Activated T-cell treated with anti-CD3 and anti-CD28 coated beads, Interleukin-2, amount 50 U/mL, for 4 hours (primary cell): ENCODE data around the gene LRP8. TPM values are rescaled to one million over a fixed set of nuclear protein-coding genes. Genes with fewer than 3 reads are reported as not detected.

ENCODE experiments used
- ATAC-seq, 2 donors: fragments of 200-7000 bp; cut with Tn5 transposase; one replicate each; pipeline ENCODE4 v1.10.0; 2021
- DNase-seq: peaks from one replicate; pipeline ENCODE4 v3.0.0-alpha.2; 2020
- H3K27me3 Mint-ChIP-seq: one replicate; pipeline ENCODE4 v1.8.0; 2021; ENCODE audit warnings: low read depth, mixed read lengths
- H3K36me3 Mint-ChIP-seq: one replicate; pipeline ENCODE4 v1.8.0; 2022; ENCODE audit warnings: mixed read lengths; ENCODE audit not compliant: insufficient read depth
- H3K4me1 Mint-ChIP-seq: one replicate; pipeline ENCODE4 v1.8.0; 2021; ENCODE audit warnings: low read depth, mixed read lengths
- H3K4me3 Mint-ChIP-seq: one replicate; pipeline ENCODE4 v1.8.0; 2021; ENCODE audit warnings: mild to moderate bottlenecking, moderate library complexity, mixed read lengths
- H3K9me3 Mint-ChIP-seq: one replicate; pipeline ENCODE4 v1.8.0; 2021; ENCODE audit warnings: mixed read lengths
- total RNA-seq, 3 donors: library from RNA; stranded (reverse); gene quantifications; one replicate each; pipeline ENCODE4 v1.2.1, GENCODE V29; 2021

The LRP8 gene
- total RNA-seq, 3 donors from 2014 or later = 53.1 to 58.0 (median 54.6) TPM

GRCh38 chr1:53275566-53275965 lies 52.3 kb downstream of the LRP8 start:
- no peak for ATAC-seq
- Mint-ChIP-seq H3K4me3 (no peak overlapping the region), H3K36me3 (peaks cover 27% of the 10 kb centered on the region), H3K9me3 (no peaks in the 10 kb centered on the region), H3K4me1 (no peaks in the 10 kb centered on the region), H3K27me3 (no peaks in the 10 kb centered on the region)
- DNase-seq = no peak

DNA sequence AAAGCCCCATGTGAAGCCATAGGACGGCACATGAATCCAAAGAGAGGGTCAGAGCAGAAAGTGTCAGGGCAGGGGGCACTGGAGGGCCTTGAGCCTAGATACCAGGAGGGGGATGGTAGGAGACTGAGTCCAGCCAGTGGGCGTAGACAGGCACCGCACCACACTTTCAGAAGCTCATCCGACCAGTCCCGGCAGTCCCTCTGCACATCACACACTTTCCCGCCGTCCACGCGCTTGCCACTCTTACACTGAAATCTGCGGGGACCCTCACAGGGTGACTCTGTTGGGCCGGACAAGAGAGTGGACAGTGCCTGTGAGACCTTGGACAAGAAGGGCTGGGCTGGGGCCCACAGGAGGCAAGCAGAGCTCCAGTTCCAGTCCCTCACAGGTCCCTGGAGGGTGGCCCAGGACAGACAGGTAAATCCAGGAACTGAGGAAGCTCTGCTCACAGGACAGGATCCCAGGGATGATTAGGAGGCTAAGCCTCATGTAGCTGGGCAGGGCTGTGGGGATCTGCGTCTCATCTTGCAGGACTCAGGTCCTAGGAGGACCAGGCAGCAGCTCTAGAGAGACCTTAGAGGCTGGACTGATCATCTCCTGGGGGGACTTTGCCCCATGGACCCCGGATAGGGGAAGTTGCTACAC lies 53.2 kb downstream of the LRP8 start:
- H3K9me3 Mint-ChIP-seq = no peaks in the 10 kb centered on the region
- no peaks in the 10 kb centered on the region for H3K27me3 Mint-ChIP-seq
- DNase-seq (no peak), ATAC-seq (no peak)
- peaks cover 31% of the 10 kb centered on the region for H3K36me3 Mint-ChIP-seq
- no peak overlapping the region for H3K4me3 Mint-ChIP-seq
- H3K4me1 Mint-ChIP-seq = no peaks in the 10 kb centered on the region

DNA sequence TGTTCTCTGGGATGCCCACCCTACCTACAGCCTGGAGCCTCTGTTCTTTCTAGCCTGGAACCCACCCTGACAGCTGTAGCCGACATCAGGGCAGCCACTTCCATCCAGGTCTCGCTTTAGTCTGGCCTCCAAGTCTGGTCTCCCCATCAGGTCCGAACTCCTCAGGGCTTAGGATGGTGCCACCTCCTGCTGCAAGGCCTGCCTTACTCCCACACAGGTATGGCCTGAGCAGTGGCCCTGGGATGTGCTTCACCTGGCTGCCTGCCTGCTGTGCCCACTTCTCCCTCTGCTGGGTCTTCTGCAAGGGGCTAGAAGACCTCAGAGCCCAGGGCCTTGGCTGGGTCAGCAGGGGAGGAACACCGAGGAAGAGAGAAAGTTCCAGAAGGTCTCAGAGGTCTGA lies 53.8 kb downstream of the LRP8 start:
- Mint-ChIP-seq H3K4me3 (no peak overlapping the region), H3K9me3 (no peaks in the 10 kb centered on the region), H3K36me3 (peaks cover 31% of the 10 kb centered on the region), H3K4me1 (no peaks in the 10 kb centered on the region), H3K27me3 (no peaks in the 10 kb centered on the region)
- no peak for ATAC-seq
- DNase-seq = no peak

DNA sequence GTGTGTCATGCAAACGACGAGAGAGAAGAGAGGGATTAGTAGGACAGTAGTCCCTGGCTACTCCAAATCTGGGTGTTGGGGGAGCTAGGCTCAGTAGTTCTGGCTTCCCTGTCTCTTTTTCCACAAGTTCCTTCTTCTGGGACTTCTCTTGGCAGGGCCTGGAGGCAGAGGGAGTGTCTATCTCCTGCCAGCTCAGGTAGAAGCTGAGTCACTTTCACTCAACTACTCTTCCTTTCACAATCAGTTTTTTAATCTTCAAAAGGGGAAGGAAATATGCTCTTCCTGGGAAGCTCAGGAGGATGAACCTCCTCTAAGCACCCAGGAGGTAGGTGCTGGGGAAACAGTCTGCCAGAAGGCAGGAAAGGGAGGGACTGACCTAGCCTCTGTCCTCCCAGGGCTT lies 54.3 kb downstream of the LRP8 start:
- no peak overlapping the region for H3K4me3 Mint-ChIP-seq
- no peaks in the 10 kb centered on the region for H3K27me3 Mint-ChIP-seq
- H3K36me3 Mint-ChIP-seq = peaks cover 31% of the 10 kb centered on the region
- DNase-seq (no peak), ATAC-seq (no peak)
- H3K9me3 Mint-ChIP-seq = no peaks in the 10 kb centered on the region
- H3K4me1 Mint-ChIP-seq = no peaks in the 10 kb centered on the region

GRCh38 chr1:53272349-53272748 lies 55.5 kb downstream of the LRP8 start:
- ATAC-seq (no peak), DNase-seq (no peak)
- H3K4me3 Mint-ChIP-seq = no peak overlapping the region
- no peaks in the 10 kb centered on the region for H3K27me3 Mint-ChIP-seq
- H3K4me1 Mint-ChIP-seq = no peaks in the 10 kb centered on the region
- H3K36me3 Mint-ChIP-seq = peaks cover 30% of the 10 kb centered on the region
- no peaks in the 10 kb centered on the region for H3K9me3 Mint-ChIP-seq

- Mint-ChIP-seq H3K27me3 (no peaks in the 10 kb centered on the region), H3K4me1 (no peaks in the 10 kb centered on the region), H3K9me3 (no peaks in the 10 kb centered on the region), H3K4me3 (no peak overlapping the region), H3K36me3 (peaks cover 34% of the 10 kb centered on the region)
- DNase-seq (no peak), ATAC-seq (no peak)
These were observed 56.3 kb downstream of the LRP8 start for GRCh38 chr1:53271446-53272090.

GRCh38 chr1:53270873-53271272 lies 57.0 kb downstream of the LRP8 start:
- no peaks in the 10 kb centered on the region for H3K4me1 Mint-ChIP-seq
- no peak overlapping the region for H3K4me3 Mint-ChIP-seq
- H3K9me3 Mint-ChIP-seq = no peaks in the 10 kb centered on the region
- no peaks in the 10 kb centered on the region for H3K27me3 Mint-ChIP-seq
- DNase-seq (no peak), ATAC-seq (no peak)
- H3K36me3 Mint-ChIP-seq = peaks cover 41% of the 10 kb centered on the region

DNA sequence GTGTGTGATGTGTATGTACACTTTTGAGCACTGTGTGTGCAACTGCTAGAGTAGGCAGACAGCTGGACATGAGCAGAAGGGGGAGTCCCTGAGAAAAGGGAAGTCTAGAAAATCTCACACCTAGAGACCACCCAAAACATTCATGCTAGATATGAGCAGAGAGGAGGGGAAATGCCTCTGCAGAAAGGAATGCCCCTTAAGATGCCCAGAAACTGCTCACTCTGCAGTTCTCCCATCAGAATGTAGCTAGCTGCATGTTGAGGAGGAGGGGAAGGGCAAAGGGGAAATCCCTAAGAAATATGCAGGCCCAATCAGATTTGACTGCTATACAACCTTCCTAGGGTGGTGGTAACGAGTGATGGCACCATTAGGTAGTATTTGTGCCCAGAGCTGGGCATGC lies 57.8 kb downstream of the LRP8 start:
- Mint-ChIP-seq H3K27me3 (no peaks in the 10 kb centered on the region), H3K4me1 (no peaks in the 10 kb centered on the region), H3K9me3 (no peaks in the 10 kb centered on the region), H3K4me3 (no peak overlapping the region), H3K36me3 (peaks cover 44% of the 10 kb centered on the region)
- ATAC-seq = no peak
- no peak for DNase-seq

DNA sequence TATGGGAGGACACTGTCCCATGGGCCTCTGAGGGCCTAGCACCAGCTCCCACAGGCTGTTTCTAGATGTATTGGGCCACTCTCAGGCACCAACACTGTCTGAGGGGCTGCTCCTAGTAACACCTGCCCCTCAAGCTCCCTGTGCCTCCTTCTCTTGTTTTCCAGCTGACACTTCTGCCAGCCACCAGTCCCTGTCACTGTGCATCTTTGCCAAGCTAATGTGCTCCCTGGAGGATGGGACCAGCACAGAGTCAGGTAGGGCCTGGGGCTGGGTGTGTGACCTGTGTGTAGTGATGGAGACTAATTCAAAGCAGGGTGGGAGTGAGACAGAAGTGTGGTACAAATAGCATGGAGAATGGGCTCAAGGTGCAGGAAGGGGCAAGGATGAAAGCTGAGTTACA lies 60.1 kb downstream of the LRP8 start:
- H3K9me3 Mint-ChIP-seq = no peaks in the 10 kb centered on the region
- H3K36me3 Mint-ChIP-seq = peaks cover 52% of the 10 kb centered on the region
- no peak for DNase-seq
- H3K27me3 Mint-ChIP-seq = no peaks in the 10 kb centered on the region
- no peaks in the 10 kb centered on the region for H3K4me1 Mint-ChIP-seq
- no peak overlapping the region for H3K4me3 Mint-ChIP-seq
- ATAC-seq = no peak

DNA sequence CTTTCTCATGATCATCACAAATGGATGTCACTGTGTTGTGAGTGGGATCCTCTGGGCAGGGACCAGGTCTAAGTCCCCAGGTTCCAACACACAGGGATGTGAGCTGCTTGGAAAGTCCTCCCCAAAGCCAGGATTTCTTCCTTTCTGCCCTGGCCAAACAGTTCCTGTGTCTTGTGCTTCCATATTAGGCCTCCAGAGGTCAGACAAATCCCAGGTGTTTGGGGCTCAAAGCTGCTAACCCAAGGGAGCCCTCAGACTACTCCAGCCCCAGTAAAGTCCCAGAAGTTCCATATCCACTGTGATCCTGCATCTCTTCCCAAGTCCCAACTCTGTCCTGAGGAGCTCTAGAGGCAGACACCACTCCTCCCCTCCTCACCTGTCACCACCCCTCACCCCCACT lies 61.8 kb downstream of the LRP8 start:
- no peak overlapping the region for H3K4me3 Mint-ChIP-seq
- no peak for ATAC-seq
- no peaks in the 10 kb centered on the region for H3K9me3 Mint-ChIP-seq
- H3K4me1 Mint-ChIP-seq = no peaks in the 10 kb centered on the region
- no peaks in the 10 kb centered on the region for H3K27me3 Mint-ChIP-seq
- no peak for DNase-seq
- peaks cover 54% of the 10 kb centered on the region for H3K36me3 Mint-ChIP-seq

DNA sequence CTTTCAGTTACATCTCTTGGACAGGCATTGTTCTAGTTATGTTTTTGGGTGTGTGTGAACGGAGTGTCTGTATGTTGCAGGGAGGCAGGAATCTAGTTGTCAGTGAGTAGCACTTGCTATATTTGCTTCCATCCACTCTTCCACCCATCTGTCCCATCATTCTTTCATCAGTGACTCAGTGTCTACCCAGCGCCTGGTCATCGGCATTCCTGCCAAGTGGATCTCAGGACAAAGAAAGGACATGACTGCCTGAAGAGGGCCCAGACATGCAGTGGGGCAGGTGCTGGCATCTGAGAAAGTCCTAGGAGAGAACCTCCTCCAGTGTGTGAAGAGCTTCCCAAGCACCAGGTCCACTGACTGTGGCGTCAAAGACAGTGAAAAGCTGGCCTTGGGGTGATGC lies 62.3 kb downstream of the LRP8 start:
- DNase-seq = no peak
- Mint-ChIP-seq H3K4me1 (no peaks in the 10 kb centered on the region), H3K4me3 (no peak overlapping the region), H3K9me3 (no peaks in the 10 kb centered on the region), H3K36me3 (peaks cover 55% of the 10 kb centered on the region), H3K27me3 (no peaks in the 10 kb centered on the region)
- ATAC-seq = no peak

GRCh38 chr1:53264048-53264447 lies 63.8 kb downstream of the LRP8 start:
- H3K9me3 Mint-ChIP-seq = no peaks in the 10 kb centered on the region
- peaks cover 61% of the 10 kb centered on the region for H3K36me3 Mint-ChIP-seq
- DNase-seq = no peak
- ATAC-seq = no peak
- H3K27me3 Mint-ChIP-seq = no peaks in the 10 kb centered on the region
- H3K4me3 Mint-ChIP-seq = no peak overlapping the region
- H3K4me1 Mint-ChIP-seq = no peaks in the 10 kb centered on the region

GRCh38 chr1:53262000-53262399 lies 65.9 kb downstream of the LRP8 start:
- DNase-seq = no peak
- peaks cover 65% of the 10 kb centered on the region for H3K36me3 Mint-ChIP-seq
- no peaks in the 10 kb centered on the region for H3K27me3 Mint-ChIP-seq
- no peaks in the 10 kb centered on the region for H3K9me3 Mint-ChIP-seq
- H3K4me1 Mint-ChIP-seq = no peaks in the 10 kb centered on the region
- no peak for ATAC-seq
- no peak overlapping the region for H3K4me3 Mint-ChIP-seq

- ATAC-seq = no peak
These were observed 67.1 kb downstream of the LRP8 start for GRCh38 chr1:53260631-53261247.

DNA sequence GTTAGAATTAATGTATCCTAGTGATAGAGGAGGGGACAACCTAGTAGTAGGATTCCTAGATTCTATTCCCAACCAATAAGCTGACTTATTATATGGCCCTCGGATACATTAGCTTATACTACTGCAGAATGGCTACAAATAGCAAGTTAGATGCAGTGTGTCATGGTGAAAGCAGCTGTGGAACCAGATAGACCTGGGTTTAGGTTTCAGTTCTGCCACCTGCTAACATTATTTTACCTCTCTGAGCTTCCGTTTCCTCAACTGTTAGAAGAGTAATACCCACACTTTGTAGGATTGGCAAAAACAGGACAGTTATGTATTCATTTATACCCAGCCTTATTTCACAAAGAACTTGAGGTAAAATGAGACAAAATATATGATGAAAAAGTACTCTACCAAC lies 67.9 kb downstream of the LRP8 start:
- Mint-ChIP-seq H3K4me3 (no peak overlapping the region), H3K36me3 (peaks cover 57% of the 10 kb centered on the region), H3K27me3 (no peaks in the 10 kb centered on the region), H3K9me3 (no peaks in the 10 kb centered on the region), H3K4me1 (no peaks in the 10 kb centered on the region)
- no peak for ATAC-seq
- DNase-seq = no peak

More at GRCh38 chr1:53260631-53261247, 67.1 kb downstream of the LRP8 start:
- Mint-ChIP-seq H3K4me3 (no peak overlapping the region), H3K27me3 (no peaks in the 10 kb centered on the region), H3K9me3 (no peaks in the 10 kb centered on the region), H3K4me1 (no peaks in the 10 kb centered on the region), H3K36me3 (peaks cover 59% of the 10 kb centered on the region)
- DNase-seq = no peak
